Keratinocyte (primary cell): ENCODE data around the gene TMEM242.

ENCODE experiments used
- EZH2 ChIP-seq: IDR thresholded peaks from one replicate; pipeline ENCODE4 v1.6.1; 2012; ENCODE audit warnings: inconsistent platforms, mild to moderate bottlenecking, low read length, moderate library complexity
- TF ChIP-seq, protein P1 (sequence below), 3 experiments: IDR thresholded peaks in 1 of 3; conservative IDR thresholded peaks in 1 of 3; optimal IDR thresholded peaks in 1 of 3; 2 replicates in 2 of 3; 3 replicates in 1 of 3; pipeline versions ENCODE3 to v1.5.1; 2011; ENCODE audit warnings: low read length in 3 of 3, mild to moderate bottlenecking in 3 of 3, moderate library complexity in 2 of 3, control low read depth in 1 of 3, inconsistent platforms in 1 of 3; ENCODE audit not compliant: insufficient read depth in 2 of 3; ENCODE audit errors: extremely low read depth in 1 of 3

DNA sequence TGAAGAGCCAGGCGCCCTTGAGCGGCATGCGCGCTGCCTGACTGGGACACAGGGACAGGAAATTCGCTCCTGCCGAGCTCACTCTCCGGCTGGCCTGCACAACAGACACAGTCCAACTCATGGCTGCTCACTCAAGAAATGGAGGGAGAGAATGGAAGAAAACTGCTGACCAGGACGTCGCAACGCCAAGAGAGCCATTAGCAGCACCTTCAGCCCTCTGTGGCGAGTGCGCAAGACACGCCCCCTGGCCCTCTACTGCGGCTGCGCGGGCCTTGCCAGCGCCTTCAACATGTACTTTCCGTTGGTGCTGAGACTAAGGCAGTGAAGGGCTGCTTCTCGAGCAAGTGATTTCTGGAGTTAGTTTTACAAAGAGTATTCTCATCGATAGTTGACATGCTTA is 23.3 kb downstream of the TMEM242 start:
- TF ChIP-seq, protein P1, sequence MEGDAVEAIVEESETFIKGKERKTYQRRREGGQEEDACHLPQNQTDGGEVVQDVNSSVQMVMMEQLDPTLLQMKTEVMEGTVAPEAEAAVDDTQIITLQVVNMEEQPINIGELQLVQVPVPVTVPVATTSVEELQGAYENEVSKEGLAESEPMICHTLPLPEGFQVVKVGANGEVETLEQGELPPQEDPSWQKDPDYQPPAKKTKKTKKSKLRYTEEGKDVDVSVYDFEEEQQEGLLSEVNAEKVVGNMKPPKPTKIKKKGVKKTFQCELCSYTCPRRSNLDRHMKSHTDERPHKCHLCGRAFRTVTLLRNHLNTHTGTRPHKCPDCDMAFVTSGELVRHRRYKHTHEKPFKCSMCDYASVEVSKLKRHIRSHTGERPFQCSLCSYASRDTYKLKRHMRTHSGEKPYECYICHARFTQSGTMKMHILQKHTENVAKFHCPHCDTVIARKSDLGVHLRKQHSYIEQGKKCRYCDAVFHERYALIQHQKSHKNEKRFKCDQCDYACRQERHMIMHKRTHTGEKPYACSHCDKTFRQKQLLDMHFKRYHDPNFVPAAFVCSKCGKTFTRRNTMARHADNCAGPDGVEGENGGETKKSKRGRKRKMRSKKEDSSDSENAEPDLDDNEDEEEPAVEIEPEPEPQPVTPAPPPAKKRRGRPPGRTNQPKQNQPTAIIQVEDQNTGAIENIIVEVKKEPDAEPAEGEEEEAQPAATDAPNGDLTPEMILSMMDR (optimal IDR thresholded peaks at IDR 0.05 in 1 of 3, IDR thresholded peaks at IDR 0.05 in 1 of 3, conservative IDR thresholded peaks at IDR 0.05 in 1 of 3; ENCODE audit: extremely low read depth in 1 of 3, insufficient read depth in 2 of 3, low read length in 3 of 3): no peak
- TF ChIP-seq EZH2: no peak
